B cell (primary cell): ENCODE measurements around the gene OTOP2. TPM values are rescaled to one million over a fixed set of nuclear protein-coding genes. Genes with fewer than 3 reads are reported as not detected.

ENCODE experiments used
- ATAC-seq: fragments of 200-7000 bp; cut with Tn5 transposase; one replicate; pipeline ENCODE4 v1.10.0; 2021; ENCODE audit warnings: low read depth, mild to moderate bottlenecking, moderate number of reproducible peaks, moderate library complexity
- CTCF ChIA-PET: fragments of 350-600 bp; sonication (Branson Sonifier 250); formaldehyde crosslinking; loops from one replicate; lab custom pipeline; 2021; ENCODE audit warnings: antibody characterized with exemption, inconsistent platforms; lab: Charles Lee
- POLR2A ChIA-PET: fragments of 350-600 bp; sonication (Branson Sonifier 250); formaldehyde crosslinking; loops from one replicate; lab custom pipeline; 2021; ENCODE audit warnings: antibody characterized with exemption; lab: Charles Lee
- DNase-seq: peaks from one replicate; pipeline ENCODE4 v3.0.0; 2013
- H2AFZ ChIP-seq: 2 replicates; pipeline ENCODE4 v1.6.1; 2012; ENCODE audit warnings: mild to moderate bottlenecking, low read depth, low read length; ENCODE audit not compliant: insufficient read depth, poor library complexity, severe bottlenecking
- H3K27ac ChIP-seq, 2 donors: 1 replicate in 1 of 2; 2 replicates in 1 of 2; pipeline ENCODE4 v1.5.1; 2012 to 2013; ENCODE audit warnings: low read length in 2 of 2, mild to moderate bottlenecking in 2 of 2, moderate library complexity in 1 of 2
- H3K27me3 ChIP-seq, 4 experiments: fragments of 200-600 bp in 1 of 4; sonication (generic) in 1 of 4; replicated peaks in 1 of 4; 1 replicate in 2 of 4; 2 replicates in 2 of 4; pipeline versions ENCODE4 v1.6.1 to v1.7.0; 2013 to 2016; ENCODE audit warnings: low read length in 3 of 4, mild to moderate bottlenecking in 2 of 4, mixed read lengths in 1 of 4, moderate library complexity in 1 of 4; ENCODE audit not compliant: insufficient read depth in 4 of 4, control insufficient read depth in 3 of 4; ENCODE audit errors: control extremely low read depth in 1 of 4
- H3K36me3 ChIP-seq, 2 experiments: replicated peaks in 1 of 2; 1 replicate in 1 of 2; 2 replicates in 1 of 2; pipeline versions ENCODE4 v1.6.1 to v1.7.1; 2013; ENCODE audit warnings: low read length in 1 of 2; ENCODE audit not compliant: insufficient read depth in 2 of 2, control insufficient read depth in 1 of 2; ENCODE audit errors: control extremely low read depth in 1 of 2, extremely low read depth in 1 of 2
- H3K4me1 ChIP-seq, 2 donors: fragments of 200-600 bp in 1 of 2; sonication (generic) in 1 of 2; 1 replicate in 1 of 2; 2 replicates in 1 of 2; pipeline versions ENCODE4 v1.5.1 to v1.6.1; 2013 to 2017; ENCODE audit warnings: low read length in 2 of 2; ENCODE audit not compliant: control insufficient read depth in 2 of 2, insufficient read depth in 2 of 2
- H3K4me2 ChIP-seq: replicated peaks from 2 replicates; pipeline ENCODE3; 2012; ENCODE audit warnings: mild to moderate bottlenecking, low read depth, low read length; ENCODE audit not compliant: poor library complexity, severe bottlenecking
- H3K4me3 ChIP-seq, 5 experiments: fragments of 200-600 bp in 1 of 5; sonication (generic) in 1 of 5; 1 replicate in 3 of 5; 2 replicates in 2 of 5; pipeline versions ENCODE4 v1.5.1 to v1.7.0; 2011 to 2016; ENCODE audit warnings: low read length in 4 of 5, mild to moderate bottlenecking in 4 of 5, low read depth in 2 of 5, control low read depth in 1 of 5, moderate library complexity in 1 of 5; ENCODE audit not compliant: insufficient read depth in 1 of 5; ENCODE audit errors: control extremely low read depth in 1 of 5, extremely low read depth in 1 of 5
- H3K79me2 ChIP-seq: fragments of 200-600 bp; sonication (generic); one replicate; pipeline ENCODE4 v1.6.0; 2016; ENCODE audit warnings: low read length; ENCODE audit not compliant: control insufficient read depth, insufficient read depth
- H3K9ac ChIP-seq: fragments of 200-600 bp; sonication (generic); 2 replicates; pipeline ENCODE4 v1.6.1; 2017; ENCODE audit warnings: mild to moderate bottlenecking, low read length, moderate library complexity
- H3K9me3 ChIP-seq, 3 donors: one replicate each; pipeline versions ENCODE4 v1.6.1 to v1.7.1; 2013; ENCODE audit warnings: low read length in 2 of 3; ENCODE audit not compliant: control insufficient read depth in 2 of 3, insufficient read depth in 1 of 3; ENCODE audit errors: control extremely low read depth in 1 of 3
- H4K20me1 ChIP-seq: 2 replicates; pipeline ENCODE4 v1.6.0; 2012; ENCODE audit warnings: mild to moderate bottlenecking, low read length; ENCODE audit not compliant: insufficient read depth, control insufficient read depth, poor library complexity, severe bottlenecking
- H3K27ac Mint-ChIP-seq: one replicate; pipeline ENCODE4 v1.8.0; 2021; ENCODE audit warnings: mixed read lengths
- H3K27me3 Mint-ChIP-seq: one replicate; pipeline ENCODE4 v1.8.0; 2021; ENCODE audit warnings: mixed read lengths
- H3K4me1 Mint-ChIP-seq: one replicate; pipeline ENCODE4 v1.8.0; 2021; ENCODE audit warnings: mixed read lengths
- H3K4me3 Mint-ChIP-seq: one replicate; pipeline ENCODE4 v1.8.0; 2021; ENCODE audit warnings: mixed read lengths
- H3K9me3 Mint-ChIP-seq: one replicate; pipeline ENCODE4 v1.8.0; 2022; ENCODE audit warnings: mixed read lengths; ENCODE audit not compliant: insufficient read depth
- CTCF ChIP-seq: fragments of 200-600 bp; IDR thresholded peaks from one replicate; pipeline ENCODE4 v1.8.0; 2022; ENCODE audit warnings: antibody characterized with exemption, mild to moderate bottlenecking
- EZH2 ChIP-seq: IDR thresholded peaks from 2 replicates; pipeline ENCODE4 v1.6.1; 2012; ENCODE audit warnings: borderline replicate concordance, low read depth, mild to moderate bottlenecking, moderate library complexity, low read length; ENCODE audit not compliant: insufficient read depth, poor library complexity, severe bottlenecking
- WGBS: methylation state at CpG from one replicate; pipeline ENCODE4 v1.1.5; 2013; ENCODE audit warnings: missing lambda C conversion rate; ENCODE audit not compliant: insufficient coverage; 5-methylcytosine and 5-hydroxymethylcytosine counted together
- intact Hi-C: fragments of 100-400 bp; cut with micrococcal nuclease; formaldehyde crosslinking; loops from one replicate; pipeline ENCODE4 v1.10.0; 2022
- polyA plus RNA-seq: library from polyadenylated mRNA; depleted of rRNA; stranded (reverse); fragments of >200 nt; gene quantifications from 2 replicates; pipeline ENCODE4 v1.2.3, GENCODE V29; 2012
- total RNA-seq, 2 donors: library from RNA; stranded (reverse); fragments of 120-200 nt in 1 of 2; gene quantifications; 1 replicate in 1 of 2; 2 replicates in 1 of 2; pipeline versions ENCODE4 v1.2.3 to v1.2.4, GENCODE V29; 2013 to 2022

Gene OTOP2
- total and polyA plus RNA-seq, 2 donors (not counting 1 experiment from before 2014, with no cell fraction given), result not detected

GRCh38 chr17:74962622-74963394 lies 38.7 kb downstream of the OTOP2 start:
- H3K27me3 Mint-ChIP-seq, result peaks cover 10% of the 10 kb centered on the region
- Histone ChIP-seq H3K4me3 (no peak overlapping the region), H3K4me1 (peaks cover 2 to 15% of the 10 kb centered on the region in 2 donors), H3K9ac (no peak overlapping the region), H4K20me1 (no peaks in the 10 kb centered on the region), H2AFZ (no peak overlapping the region), H3K79me2 (no peaks in the 10 kb centered on the region), H3K27ac (no peak overlapping the region), H3K36me3 (no peaks in the 10 kb centered on the region), H3K27me3 (peaks cover 0 to 6% (median 0%) of the 10 kb centered on the region in 4 experiments), H3K4me2 (no peak overlapping the region), H3K9me3 (no peaks in the 10 kb centered on the region)
- no peak for ATAC-seq
- no peak for TF ChIP-seq CTCF
- no peak for TF ChIP-seq EZH2
- ChIA-PET POLR2A (interaction anchor here (0.9 kb wide), 1 partner anchor 10 kb away, joined by 3 read pairs; no protein-coding TSS in a partner anchor), CTCF (interaction anchor here (1.0 to 4.9 kb wide), 40 partner anchors 10 to 450 kb away, joined by 3 to 139 read pairs (median 7); partner anchors contain the start of genes ARMC7, CDR2L, HID1 and MIF4GD)
- DNase-seq, result no peak
- no peaks in the 10 kb centered on the region for H3K9me3 Mint-ChIP-seq
- intact Hi-C loops, result no loop called here
- no peak overlapping the region for H3K4me3 Mint-ChIP-seq
- H3K4me1 Mint-ChIP-seq, result peaks cover 7% of the 10 kb centered on the region
- 84% methylated on average over 17 of the region's 18 CpGs for WGBS
- H3K27ac Mint-ChIP-seq, result no peak overlapping the region

- intact Hi-C loops, result no loop called here
- CTCF ChIA-PET, result interaction anchor here (0.6 to 4.9 kb wide), 8 partner anchors 10 to 522 kb away, joined by 3 to 139 read pairs (median 40); partner anchors contain the start of genes ARMC7, HID1, MRPL58 and NUP85
- Histone ChIP-seq H3K4me2 (no peak overlapping the region), H3K4me1 (peaks cover 2 to 11% of the 10 kb centered on the region in 2 donors), H3K4me3 (no peak overlapping the region), H3K9ac (no peak overlapping the region), H3K27me3 (peaks cover 0 to 3% (median 0%) of the 10 kb centered on the region in 4 experiments), H3K79me2 (no peaks in the 10 kb centered on the region), H3K36me3 (no peaks in the 10 kb centered on the region), H3K9me3 (no peaks in the 10 kb centered on the region), H2AFZ (no peak overlapping the region), H4K20me1 (no peaks in the 10 kb centered on the region), H3K27ac (no peak overlapping the region)
- DNase-seq, result no peak
- TF ChIP-seq EZH2 (no peak), CTCF (no peak)
- POLR2A ChIA-PET, result interaction anchor here (0.5 to 0.9 kb wide), 2 partner anchors 9 to 445 kb away, joined by 3 read pairs; no protein-coding TSS in a partner anchor
- Mint-ChIP-seq H3K4me1 (peaks cover 7% of the 10 kb centered on the region), H3K9me3 (no peaks in the 10 kb centered on the region), H3K27ac (no peak overlapping the region), H3K4me3 (no peak overlapping the region), H3K27me3 (peaks cover 7% of the 10 kb centered on the region)
- WGBS, result 78% methylated on average over 12 of the region's 12 CpGs
- ATAC-seq, result no peak
Observed at GRCh38 chr17:74963656-74964055, 39.6 kb downstream of the OTOP2 start.
